Daoy (cell line): Measurements from ENCODE around the gene TTC9C. TPM values are rescaled to one million over a fixed set of nuclear protein-coding genes. Genes with fewer than 3 reads are reported as not detected.

Source experiments
- total RNA-seq: library from RNA; depleted of rRNA; stranded (reverse); fragments of >200 nt; shearing (Covaris generic); gene quantifications from 2 replicates; pipeline ENCODE4 v1.2.3, GENCODE V29; 2014; rRNA removed

The TTC9C gene
- total RNA-seq, 1 experiment from 2014 or later: 51.0 TPM

Other genes starting within 250 kb of the TTC9C start
- gene AHNAK, start 181.7 kb upstream of the TTC9C start, total RNA-seq: 92.3 and 107 TPM in 2 replicates
- gene EEF1G, start 154.6 kb upstream of the TTC9C start, total RNA-seq: 1,694 and 1,735 TPM in 2 replicates
- 12.4 and 13.8 TPM in 2 replicates for gene TUT1, start 137.0 kb upstream of the TTC9C start, total RNA-seq
- gene MTA2, start 126.6 kb upstream of the TTC9C start, total RNA-seq: 123 and 124 TPM in 2 replicates
- 18.0 and 19.3 TPM in 2 replicates for gene EML3, start 115.7 kb upstream of the TTC9C start, total RNA-seq
- 0.33 and 2.7 TPM in 2 replicates for gene ROM1, start 115.2 kb upstream of the TTC9C start, total RNA-seq
- gene B3GAT3, start 106.5 kb upstream of the TTC9C start, total RNA-seq: 15.0 and 17.9 TPM in 2 replicates
- 128 and 165 TPM in 2 replicates for gene GANAB, start 81.9 kb upstream of the TTC9C start, total RNA-seq
- 15.4 TPM in 2 replicates for gene INTS5, start 75.2 kb upstream of the TTC9C start, total RNA-seq
- 86.3 and 116 TPM in 2 replicates for gene C11orf98, start 63.3 kb upstream of the TTC9C start, total RNA-seq
- 3.2 and 14.3 TPM in 2 replicates for gene CSKMT, start 63.2 kb upstream of the TTC9C start, total RNA-seq
- gene UQCC3, start 56.8 kb upstream of the TTC9C start, total RNA-seq: 7.7 and 17.7 TPM in 2 replicates
- 4.9 and 6.0 TPM in 2 replicates for gene LBHD1, start 56.2 kb upstream of the TTC9C start, total RNA-seq
- 132 and 157 TPM in 2 replicates for gene UBXN1, start 49.4 kb upstream of the TTC9C start, total RNA-seq
- gene LRRN4CL, start 39.0 kb upstream of the TTC9C start, total RNA-seq: 0.98 TPM in 1 of 2 replicates, not detected in the other
- gene BSCL2, start 21.1 kb upstream of the TTC9C start, total RNA-seq: 56.9 and 79.5 TPM in 2 replicates
- gene GNG3, start 20.8 kb upstream of the TTC9C start, total RNA-seq: not detected in 2 replicates
- gene HNRNPUL2, start 1.0 kb upstream of the TTC9C start, total RNA-seq: 6.8 and 8.2 TPM in 2 replicates
- 9.2 and 11.7 TPM in 2 replicates for gene ZBTB3, start 25.7 kb downstream of the TTC9C start, total RNA-seq
- gene POLR2G, start 33.1 kb downstream of the TTC9C start, total RNA-seq: 94.5 and 97.1 TPM in 2 replicates
- gene TAF6L, start 42.9 kb downstream of the TTC9C start, total RNA-seq: 18.3 and 27.4 TPM in 2 replicates
- gene TMEM179B, start 58.9 kb downstream of the TTC9C start, total RNA-seq: 40.8 and 64.5 TPM in 2 replicates
- 23.2 and 32.2 TPM in 2 replicates for gene TMEM223, start 63.5 kb downstream of the TTC9C start, total RNA-seq
- 28.4 and 29.3 TPM in 2 replicates for gene NXF1, start 77.0 kb downstream of the TTC9C start, total RNA-seq
- 26.0 and 28.2 TPM in 2 replicates for gene STX5, start 103.6 kb downstream of the TTC9C start, total RNA-seq
- not detected in 2 replicates for gene TEX54, start 104.4 kb downstream of the TTC9C start, total RNA-seq
- gene WDR74, start 111.1 kb downstream of the TTC9C start, total RNA-seq: 147 and 152 TPM in 2 replicates
- 137 and 170 TPM in 2 replicates for gene SLC3A2, start 152.4 kb downstream of the TTC9C start, total RNA-seq
- not detected in 2 replicates for gene CHRM1, start 192.9 kb downstream of the TTC9C start, total RNA-seq